Activated T-cell treated with anti-CD3 and anti-CD28 coated beads, Interleukin-2, amount 50 U/mL, for 1 hour (primary cell): ENCODE results near the gene HELQ.
"Not testable (repeated sequence)": the region's sequence is repeated elsewhere in the genome, so short reads cannot be mapped to it uniquely, and the experiment has no call there.

ENCODE experiments used
- DNase-seq: peaks from one replicate; pipeline ENCODE4 v3.0.0-alpha.2; 2020

The HELQ gene, protein sequence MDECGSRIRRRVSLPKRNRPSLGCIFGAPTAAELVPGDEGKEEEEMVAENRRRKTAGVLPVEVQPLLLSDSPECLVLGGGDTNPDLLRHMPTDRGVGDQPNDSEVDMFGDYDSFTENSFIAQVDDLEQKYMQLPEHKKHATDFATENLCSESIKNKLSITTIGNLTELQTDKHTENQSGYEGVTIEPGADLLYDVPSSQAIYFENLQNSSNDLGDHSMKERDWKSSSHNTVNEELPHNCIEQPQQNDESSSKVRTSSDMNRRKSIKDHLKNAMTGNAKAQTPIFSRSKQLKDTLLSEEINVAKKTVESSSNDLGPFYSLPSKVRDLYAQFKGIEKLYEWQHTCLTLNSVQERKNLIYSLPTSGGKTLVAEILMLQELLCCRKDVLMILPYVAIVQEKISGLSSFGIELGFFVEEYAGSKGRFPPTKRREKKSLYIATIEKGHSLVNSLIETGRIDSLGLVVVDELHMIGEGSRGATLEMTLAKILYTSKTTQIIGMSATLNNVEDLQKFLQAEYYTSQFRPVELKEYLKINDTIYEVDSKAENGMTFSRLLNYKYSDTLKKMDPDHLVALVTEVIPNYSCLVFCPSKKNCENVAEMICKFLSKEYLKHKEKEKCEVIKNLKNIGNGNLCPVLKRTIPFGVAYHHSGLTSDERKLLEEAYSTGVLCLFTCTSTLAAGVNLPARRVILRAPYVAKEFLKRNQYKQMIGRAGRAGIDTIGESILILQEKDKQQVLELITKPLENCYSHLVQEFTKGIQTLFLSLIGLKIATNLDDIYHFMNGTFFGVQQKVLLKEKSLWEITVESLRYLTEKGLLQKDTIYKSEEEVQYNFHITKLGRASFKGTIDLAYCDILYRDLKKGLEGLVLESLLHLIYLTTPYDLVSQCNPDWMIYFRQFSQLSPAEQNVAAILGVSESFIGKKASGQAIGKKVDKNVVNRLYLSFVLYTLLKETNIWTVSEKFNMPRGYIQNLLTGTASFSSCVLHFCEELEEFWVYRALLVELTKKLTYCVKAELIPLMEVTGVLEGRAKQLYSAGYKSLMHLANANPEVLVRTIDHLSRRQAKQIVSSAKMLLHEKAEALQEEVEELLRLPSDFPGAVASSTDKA

GRCh38 chr4:83455281-83456183, at the start of gene HELQ, which contains the start of gene MRPS18C:
Gene HELQ, minus strand, starts transcription at chr4:83455823. Its CDS starts 130 bp downstream, at chr4:83455693.
Gene MRPS18C, plus strand, starts transcription at chr4:83456058. Its CDS starts 20 bp downstream, at chr4:83456078.
- DNase-seq, result peak; percentile 87

DNA sequence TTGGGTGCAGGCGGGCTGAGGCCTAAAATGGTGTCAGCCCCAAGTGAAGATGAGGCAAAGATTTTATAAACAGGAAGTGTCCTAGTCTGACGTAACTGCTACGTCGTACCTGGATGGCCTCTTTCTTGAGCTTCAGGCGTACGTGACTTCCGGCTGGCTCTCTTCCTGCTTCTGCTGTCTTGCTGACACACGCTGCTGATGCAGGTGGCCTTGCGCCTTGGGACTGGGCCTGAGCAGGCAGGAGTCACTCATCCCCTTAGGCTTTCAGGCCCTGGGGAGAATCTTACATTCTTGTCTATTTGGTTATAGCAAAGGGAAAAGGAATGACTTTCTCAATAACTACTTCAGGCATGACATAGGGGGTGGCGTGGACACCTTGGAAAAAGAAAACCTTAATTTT, 49.4 kb upstream of the HELQ start:
- DNase-seq, result no peak

DNA sequence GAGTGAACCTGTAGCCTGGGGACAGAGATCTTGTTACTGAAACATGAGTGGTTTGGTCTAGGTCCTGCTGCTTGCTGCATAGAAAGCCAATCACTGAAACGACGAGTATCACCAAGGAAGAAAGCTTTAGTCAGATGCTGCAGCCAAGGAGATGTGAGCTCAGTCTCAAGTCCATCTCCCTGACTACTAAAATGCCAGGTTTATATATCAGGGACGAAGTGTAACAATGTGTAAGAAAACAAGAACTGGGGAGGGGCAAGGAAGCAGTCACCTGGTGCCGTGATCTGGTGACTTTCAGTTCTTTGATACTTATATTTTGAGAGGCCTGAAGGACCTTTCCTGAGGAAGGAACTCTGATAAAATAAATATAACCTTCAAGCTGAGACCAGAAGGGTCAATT, 48.9 kb upstream of the HELQ start:
- DNase-seq, result no peak

DNA sequence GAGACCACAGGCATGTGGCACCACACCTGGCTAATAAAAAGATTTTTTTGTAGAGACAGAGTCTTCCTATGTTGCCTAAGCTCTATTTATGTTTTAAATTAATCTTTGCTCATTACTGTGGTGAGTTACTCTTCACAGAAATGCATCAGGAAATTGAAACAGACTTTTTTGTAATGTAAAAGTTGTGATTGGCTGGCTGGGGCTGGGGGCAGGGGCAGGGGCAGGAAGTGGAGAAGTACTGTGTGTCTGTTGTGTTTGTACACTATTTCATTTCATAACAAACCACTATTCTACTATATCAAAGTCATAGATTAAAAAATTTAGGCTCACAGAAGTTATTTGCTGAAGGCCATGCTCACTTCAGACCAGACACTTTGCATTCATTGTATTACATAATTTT, 48.4 kb upstream of the HELQ start:
- DNase-seq, result no peak

- not testable (repeated sequence) for DNase-seq
Observed at GRCh38 chr4:83501671-83502070, 46.0 kb upstream of the HELQ start.

- DNase-seq, result no peak
Observed at GRCh38 chr4:83498187-83498586, 42.6 kb upstream of the HELQ start.

DNA sequence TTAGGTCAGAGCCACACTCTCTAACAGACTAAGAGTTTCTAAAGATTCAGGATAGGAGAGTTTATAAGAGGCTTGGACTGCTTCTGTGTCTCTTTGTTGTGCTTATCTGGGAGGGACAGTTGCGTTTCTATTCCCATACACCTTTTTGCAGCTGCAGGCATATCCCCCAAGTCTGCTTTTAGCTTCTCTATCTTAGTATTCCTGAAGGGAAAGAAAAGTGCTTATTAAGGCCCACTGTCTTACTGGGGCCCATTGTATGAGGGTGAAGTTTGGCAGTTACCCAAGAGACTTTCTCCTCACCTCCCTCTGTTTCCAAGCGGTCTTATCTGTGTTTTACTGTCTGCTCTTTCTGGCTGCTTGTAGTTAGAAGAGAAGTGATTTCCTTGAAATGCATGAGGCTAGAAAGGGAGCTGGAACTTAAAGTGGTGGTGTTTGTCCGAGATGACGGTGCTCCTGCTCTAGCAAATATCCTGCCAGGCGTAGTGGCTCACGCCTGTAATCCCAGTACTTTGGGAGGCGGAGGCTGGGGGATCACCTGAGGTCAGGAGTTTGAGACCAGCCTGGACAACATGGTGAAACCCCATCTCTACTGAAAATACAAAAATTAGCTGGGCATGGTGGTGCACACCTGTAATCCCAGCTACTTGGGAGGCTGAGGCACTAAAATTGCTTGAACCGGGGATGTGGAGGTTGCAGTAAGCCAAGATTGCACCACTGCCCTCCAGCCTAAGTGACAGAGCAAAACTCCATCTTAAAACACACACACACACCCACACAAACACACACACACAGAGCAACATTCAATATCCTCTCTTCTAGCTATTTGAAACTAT, 40.7 kb upstream of the HELQ start:
- DNase-seq, result not testable (repeated sequence)

GRCh38 chr4:83490876-83491450, 35.3 kb upstream of the HELQ start:
- DNase-seq, result no peak

DNA sequence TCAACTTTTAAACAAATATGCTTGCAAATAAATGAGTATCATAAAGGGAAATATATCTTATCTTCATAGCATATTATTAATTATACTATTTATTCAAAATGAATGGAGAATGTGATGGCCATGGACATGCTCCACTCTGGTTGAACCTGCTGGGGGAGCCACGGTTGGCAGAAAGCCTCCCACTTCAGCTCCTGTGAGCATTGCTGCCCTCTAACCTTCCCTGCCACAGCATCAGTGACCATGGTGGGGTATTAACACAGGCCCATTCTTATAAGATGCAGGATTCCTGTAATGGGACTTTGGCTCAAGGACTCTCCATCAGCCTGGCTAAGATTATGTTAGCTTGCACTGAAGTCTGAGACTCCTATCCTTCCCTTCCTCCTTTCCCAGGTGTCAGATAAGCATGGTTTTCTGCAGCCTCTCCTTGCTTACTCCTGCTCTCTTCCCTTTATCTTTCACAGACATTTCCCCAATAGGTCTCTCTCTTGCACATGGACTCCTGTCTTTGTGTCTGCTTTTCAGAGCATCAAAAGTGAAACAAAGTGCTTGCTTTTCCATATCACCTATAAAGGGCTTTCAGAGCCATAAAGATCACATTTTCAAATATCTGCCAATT, 34.2 kb upstream of the HELQ start:
- DNase-seq, result no peak

GRCh38 chr4:83486457-83487129, 31.0 kb upstream of the HELQ start:
- no peak for DNase-seq

DNA sequence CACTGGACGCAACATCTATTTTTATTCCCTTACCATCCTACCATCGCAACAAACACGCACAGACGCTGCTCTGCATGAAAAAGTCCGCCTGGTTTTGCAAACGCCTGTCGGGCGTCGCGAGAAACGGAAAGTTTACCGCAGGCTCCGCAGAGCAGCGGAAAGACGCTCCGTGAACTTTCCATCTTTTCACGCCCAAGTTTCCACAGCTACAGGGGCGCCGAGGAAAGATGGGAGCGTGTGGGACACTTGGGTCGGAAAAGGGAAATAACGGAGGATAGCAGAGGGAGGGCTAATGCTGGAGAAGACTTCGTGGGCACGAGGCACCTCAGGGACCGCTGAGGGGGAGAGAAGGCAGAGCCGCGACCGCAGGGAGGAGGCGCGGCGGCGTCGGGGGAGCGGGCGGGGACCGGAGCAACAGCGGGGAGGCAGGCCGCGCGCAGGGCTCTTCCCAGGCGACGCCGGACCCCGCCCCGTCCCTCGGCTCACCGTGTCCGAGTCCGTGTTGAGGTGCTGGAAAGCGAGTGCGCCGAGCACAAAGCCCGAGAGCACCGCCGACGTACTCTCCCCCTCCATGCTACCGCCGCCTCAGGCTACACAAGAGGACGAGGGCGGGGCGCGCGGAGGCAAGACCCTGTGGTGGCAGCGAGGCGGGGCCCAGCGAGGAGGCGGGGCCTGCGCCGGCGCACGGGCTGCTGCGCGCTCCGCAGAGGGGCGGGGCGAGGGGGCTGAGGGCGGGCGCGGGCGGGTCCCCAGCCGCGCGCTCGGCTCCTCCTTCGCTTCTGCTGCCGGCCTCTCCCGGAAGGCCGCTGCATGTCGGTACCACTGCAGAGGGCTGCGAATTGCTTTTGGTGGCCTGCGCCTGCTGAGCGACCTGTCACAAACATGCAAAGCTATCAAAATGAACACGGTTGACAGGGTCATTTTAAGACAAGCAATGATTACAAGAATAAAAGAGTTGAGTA, 29.2 kb upstream of the HELQ start, which contains the start of gene ABRAXAS1:
ABRAXAS1 (minus strand) TSS at position 601 of the 962 bp plus-strand sequence; CDS start at position 573, 28 bp downstream.
- DNase-seq, result peak; percentile 97

DNA sequence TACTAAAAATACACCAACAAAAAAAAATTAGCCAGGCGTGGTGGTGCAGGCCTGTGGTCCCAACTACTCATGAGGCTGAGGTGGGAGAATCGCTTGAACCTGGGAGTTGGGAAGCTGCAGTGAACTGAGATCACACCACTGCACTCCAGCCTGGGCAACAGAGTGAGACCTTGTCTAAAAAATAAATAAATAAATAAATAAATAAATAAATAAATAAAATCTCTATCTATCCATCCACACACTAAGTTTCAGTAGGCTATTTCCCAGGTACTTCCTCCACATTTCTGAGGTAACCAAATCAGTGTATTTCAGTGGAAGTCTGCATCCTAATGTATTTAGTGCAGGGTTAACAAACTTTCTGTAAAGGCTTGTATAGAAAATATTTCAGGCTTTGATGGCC, 18.3 kb upstream of the HELQ start:
- no peak for DNase-seq

GRCh38 chr4:83473423-83473822, 17.8 kb upstream of the HELQ start:
- no peak for DNase-seq

DNA sequence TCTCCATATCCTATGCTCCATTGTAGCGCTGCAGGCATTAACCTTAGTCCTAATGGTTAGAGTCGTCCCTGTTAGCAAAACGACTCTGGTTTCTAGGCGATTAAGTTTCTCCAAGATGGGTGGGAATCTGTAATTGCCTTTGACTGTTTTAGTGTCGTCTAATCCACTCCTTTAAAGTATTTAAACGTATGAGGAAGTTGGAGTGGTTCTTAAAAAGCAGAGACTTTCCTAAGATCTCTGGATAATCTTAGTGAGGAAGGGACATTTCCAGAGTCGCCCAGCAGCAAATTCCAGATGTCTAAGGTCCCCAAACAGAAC, 520 bp upstream of the HELQ start:
- DNase-seq, result no peak

DNA sequence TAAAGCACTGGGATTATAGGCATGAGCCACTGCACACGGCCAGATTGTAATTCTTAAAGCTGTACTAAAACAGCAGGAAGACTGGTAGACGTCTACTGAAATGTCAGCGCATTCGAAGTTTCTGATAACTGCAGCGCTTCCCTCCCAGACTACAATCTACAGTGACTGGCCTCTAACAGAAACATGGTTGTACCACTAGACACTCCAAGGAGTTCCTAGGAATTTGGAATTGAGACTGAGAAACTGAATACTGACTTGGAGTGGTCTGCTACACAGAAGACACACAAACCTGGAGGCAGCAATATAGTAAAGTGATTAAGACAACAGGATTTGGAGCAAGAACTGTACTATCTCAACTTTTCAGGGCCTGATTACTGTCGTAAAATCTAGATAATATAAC, 937 bp downstream of the HELQ start:
- DNase-seq, result no peak

DNA sequence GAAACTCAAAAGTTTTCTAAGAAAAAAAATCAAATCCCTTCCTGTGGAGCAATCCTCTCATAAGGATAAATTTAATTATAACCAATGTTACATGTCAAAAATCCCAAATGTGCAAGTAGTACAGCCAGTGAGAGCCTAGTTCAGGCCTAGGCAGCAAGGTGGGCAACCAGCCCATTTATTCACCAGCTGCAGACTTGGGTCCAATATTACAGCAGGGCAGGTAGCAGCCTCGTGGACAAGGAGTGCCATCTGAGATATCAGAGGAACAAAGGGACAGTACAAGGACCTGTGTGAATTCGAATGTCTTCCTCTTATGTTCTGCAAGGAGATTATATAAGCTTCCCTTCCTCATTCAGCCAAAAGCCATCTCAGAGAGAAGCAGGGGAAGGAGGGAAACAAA, 6.6 kb downstream of the HELQ start:
- DNase-seq, result no peak

DNA sequence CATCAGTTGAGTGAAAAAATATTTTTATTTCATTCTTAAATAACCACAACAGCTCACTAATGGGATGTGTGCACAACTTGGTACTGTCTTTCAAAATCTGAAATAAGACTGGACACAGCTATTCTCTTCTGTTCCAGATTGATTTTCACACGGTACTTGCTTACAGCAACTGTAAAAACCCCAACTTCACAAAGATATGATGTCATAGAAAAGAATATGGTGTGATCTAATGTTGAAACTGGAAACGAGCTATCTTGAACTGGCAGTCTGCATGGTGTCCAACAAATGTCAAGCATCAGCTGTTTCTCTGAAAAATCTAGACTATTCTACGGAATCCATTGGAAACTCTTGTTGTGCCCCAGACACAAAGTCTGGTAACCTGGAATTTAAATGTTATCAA, 14.7 kb downstream of the HELQ start:
- DNase-seq, result no peak

- DNase-seq, result no peak
Observed at GRCh38 chr4:83440148-83440814, 15.3 kb downstream of the HELQ start.
